GM21390 (cell line): ENCODE results near the gene LILRA6.
"Not testable (repeated sequence)": the region's sequence is repeated elsewhere in the genome, so short reads cannot be mapped to it uniquely, and the experiment has no call there.

Experiments used
- ATAC-seq: cut with Tn5 transposase; IDR thresholded peaks from one replicate; pipeline ENCODE4 v1.9.1; 2021; ENCODE audit not compliant: unreplicated experiment

The LILRA6 gene

DNA sequence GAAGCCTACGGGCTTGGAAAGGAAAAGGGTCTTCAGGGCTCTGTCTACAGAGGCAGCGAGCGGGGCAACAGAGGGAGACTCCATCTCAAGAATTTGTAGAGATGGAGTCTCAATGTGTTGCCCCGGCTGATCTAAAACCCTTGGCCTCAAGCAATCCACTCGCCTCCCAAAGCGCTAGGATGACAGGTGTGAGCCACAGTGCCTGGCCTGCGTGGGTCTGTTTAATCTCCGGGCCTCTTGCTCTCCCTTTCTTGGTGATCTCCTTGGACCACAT is 33.9 kb downstream of the LILRA6 start:
- no peak for ATAC-seq

- peak; percentile 42 for ATAC-seq
These were observed 34.4 kb downstream of the LILRA6 start for GRCh38 chr19:54207983-54208783.

DNA sequence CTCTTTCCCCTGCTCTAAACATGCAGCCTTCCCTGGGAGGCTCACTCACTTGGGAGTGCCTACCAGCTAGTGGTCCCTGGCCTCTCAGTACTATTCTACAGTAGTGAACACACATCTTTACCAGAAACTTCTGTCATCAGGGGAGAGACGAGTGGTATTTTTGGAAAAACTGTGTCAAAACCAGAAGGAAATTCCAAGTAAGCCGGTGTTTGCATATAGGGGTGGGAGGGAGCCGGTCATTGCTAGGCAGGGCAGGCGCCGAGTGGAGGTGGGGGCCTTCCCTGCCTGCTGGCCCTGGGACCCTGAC is 35.0 kb downstream of the LILRA6 start:
- no peak for ATAC-seq

GRCh38 chr19:54207193-54207592 is 35.4 kb downstream of the LILRA6 start:
- not testable (repeated sequence) for ATAC-seq

- no peak for ATAC-seq
These were observed 35.8 kb downstream of the LILRA6 start for GRCh38 chr19:54206831-54207177.

GRCh38 chr19:54206030-54206830 is 36.4 kb downstream of the LILRA6 start:
- no peak for ATAC-seq

- ATAC-seq: no peak
These were observed 37.7 kb downstream of the LILRA6 start for GRCh38 chr19:54204767-54205468.

DNA sequence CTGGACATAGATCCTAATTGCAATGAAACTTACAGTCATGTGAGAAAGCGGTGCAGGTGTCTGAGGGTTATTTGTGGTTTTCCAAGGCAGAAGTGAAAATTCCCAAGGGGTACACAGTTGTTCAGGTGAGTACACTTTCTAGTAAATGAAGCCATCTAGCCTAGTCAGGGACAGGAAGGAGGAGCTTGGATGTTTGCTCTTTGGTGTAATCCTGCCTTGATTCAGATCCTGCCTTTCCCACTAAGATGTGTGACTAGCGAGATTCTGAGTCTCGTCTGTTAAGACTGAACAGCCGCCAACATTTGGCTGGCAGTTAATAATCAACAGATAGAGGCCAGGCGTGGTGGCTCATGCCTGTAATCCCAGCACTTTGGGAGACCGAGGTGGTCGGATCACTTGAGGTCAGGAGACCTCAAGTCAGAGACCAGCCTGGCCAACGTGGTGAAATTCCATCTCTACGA is 39.4 kb downstream of the LILRA6 start:
- no peak for ATAC-seq

GRCh38 chr19:54201980-54202379 is 40.6 kb downstream of the LILRA6 start:
- ATAC-seq: no peak

DNA sequence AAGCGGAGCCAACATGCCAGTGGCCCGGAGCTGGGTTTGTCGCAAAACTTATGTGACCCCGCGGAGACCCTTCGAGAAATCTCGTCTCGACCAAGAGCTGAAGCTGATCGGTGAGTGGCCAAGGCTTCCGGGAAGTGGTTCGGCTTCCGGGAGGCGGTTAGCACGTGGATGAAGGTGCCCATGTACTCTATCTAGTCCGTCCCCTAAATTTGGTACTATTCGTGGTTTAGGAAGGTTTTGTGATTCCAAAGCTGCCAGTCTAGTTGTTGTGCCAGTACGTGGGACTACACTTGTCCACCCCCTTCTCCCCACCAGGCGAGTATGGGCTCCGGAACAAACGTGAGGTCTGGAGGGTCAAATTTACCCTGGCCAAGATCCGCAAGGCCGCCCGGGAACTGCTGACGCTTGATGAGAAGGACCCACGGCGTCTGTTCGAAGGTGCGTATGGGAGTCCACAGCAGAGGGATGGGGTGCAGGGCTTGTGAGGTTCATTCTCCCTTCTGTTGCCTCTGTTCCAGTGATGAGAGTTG is 41.4 kb downstream of the LILRA6 start:
- ATAC-seq: no peak

GRCh38 chr19:54199401-54199800 is 43.2 kb downstream of the LILRA6 start:
- ATAC-seq: no peak

GRCh38 chr19:54197121-54197520 is 45.5 kb downstream of the LILRA6 start:
- ATAC-seq: no peak

GRCh38 chr19:54196536-54196935 is 46.1 kb downstream of the LILRA6 start:
- ATAC-seq: no peak

- ATAC-seq: not testable (repeated sequence)
These were observed 48.1 kb downstream of the LILRA6 start for GRCh38 chr19:54194463-54194862.

DNA sequence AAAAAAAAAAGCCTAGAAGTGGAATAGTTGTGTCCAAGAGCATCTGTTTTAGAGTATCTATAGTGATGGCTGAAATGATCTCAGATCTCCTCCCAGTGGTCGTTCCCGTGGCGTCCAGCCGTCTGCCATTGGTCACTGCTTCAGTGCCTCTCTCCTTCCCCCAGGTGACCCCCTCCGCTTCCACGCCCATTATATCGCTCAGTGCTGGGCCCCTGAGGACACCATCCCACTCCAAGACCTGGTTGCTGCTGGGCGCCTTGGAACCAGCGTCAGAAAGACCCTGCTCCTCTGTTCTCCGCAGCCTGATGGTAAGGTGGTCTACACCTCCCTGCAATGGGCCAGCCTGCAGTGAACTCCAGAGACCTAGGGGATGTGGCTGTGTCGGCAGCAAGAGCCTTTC is 49.6 kb downstream of the LILRA6 start:
- ATAC-seq: no peak

DNA sequence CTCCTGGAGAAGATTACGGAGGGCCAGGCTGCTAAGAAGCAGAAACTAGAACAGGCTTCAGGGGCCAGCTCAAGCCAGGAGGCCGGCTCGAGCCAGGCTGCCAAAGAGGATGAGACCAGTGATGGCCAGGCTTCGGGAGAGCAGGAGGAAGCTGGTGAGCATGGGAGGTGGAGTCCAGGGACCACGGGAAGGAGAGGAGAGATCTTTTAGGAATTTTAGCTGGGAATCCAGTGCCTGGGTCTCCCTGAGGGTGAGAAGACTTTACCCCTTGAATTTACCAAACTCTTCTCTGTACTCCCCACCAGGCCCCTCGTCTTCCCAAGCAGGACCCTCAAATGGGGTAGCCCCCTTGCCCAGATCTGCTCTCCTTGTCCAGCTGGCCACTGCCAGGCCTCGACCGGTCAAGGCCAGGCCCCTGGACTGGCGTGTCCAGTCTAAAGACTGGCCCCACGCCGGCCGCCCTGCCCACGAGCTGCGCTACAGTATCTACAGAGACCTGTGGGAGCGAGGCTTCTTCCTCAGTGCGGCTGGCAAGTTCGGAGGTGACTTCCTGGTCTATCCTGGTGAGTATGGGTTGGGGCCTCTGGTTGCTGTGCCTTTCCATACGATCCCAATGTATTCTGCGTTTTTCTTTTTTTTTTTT is 50.7 kb downstream of the LILRA6 start:
- no peak for ATAC-seq

GRCh38 chr19:54191011-54191810 is 51.4 kb downstream of the LILRA6 start, which contains the start of gene TSEN34:
TSS of gene TSEN34 (plus strand) at chr19:54191308. CDS start at chr19:54191365, 57 bp downstream.
- ATAC-seq: peak; percentile 29

GRCh38 chr19:54190503-54191010 is 52.0 kb downstream of the LILRA6 start:
- ATAC-seq: peak; percentile 51

GRCh38 chr19:54189735-54190502 is 52.7 kb downstream of the LILRA6 start:
- peak; percentile 43 for ATAC-seq
